Activated CD8-positive, alpha-beta T cell treated with anti-CD3 and anti-CD28 coated beads for 36 hours (primary cell): ENCODE measurements around the gene IFIT5. TPM values are rescaled to one million over a fixed set of nuclear protein-coding genes. Genes with fewer than 3 reads are reported as not detected.

Experiments used
- ATAC-seq: fragments of 200-7000 bp; cut with Tn5 transposase; one replicate; pipeline ENCODE4 v1.10.0; 2021; ENCODE audit warnings: mild to moderate bottlenecking, moderate library complexity
- CTCF ChIA-PET: fragments of 350-600 bp; sonication (Branson Sonifier 250); formaldehyde crosslinking; loops from one replicate; lab custom pipeline; 2021; ENCODE audit warnings: antibody characterized with exemption; lab: Charles Lee
- POLR2A ChIA-PET: fragments of 350-600 bp; sonication (Branson Sonifier 250); formaldehyde crosslinking; loops from one replicate; lab custom pipeline; 2021; ENCODE audit warnings: antibody characterized with exemption; lab: Charles Lee
- DNase-seq: peaks from one replicate; pipeline ENCODE4 v3.0.0-alpha.2; 2020
- H3K27ac Mint-ChIP-seq: one replicate; pipeline ENCODE4 v1.8.0; 2021; ENCODE audit warnings: mild to moderate bottlenecking, mixed read lengths
- H3K27me3 Mint-ChIP-seq: one replicate; pipeline ENCODE4 v1.8.0; 2021; ENCODE audit warnings: mixed read lengths
- H3K36me3 Mint-ChIP-seq: one replicate; pipeline ENCODE4 v1.8.0; 2021; ENCODE audit warnings: low read depth, mixed read lengths
- H3K4me1 Mint-ChIP-seq: one replicate; pipeline ENCODE4 v1.8.0; 2021; ENCODE audit warnings: low read depth, mixed read lengths
- H3K4me3 Mint-ChIP-seq: one replicate; pipeline ENCODE4 v1.8.0; 2021; ENCODE audit warnings: mild to moderate bottlenecking, moderate library complexity, mixed read lengths
- H3K9me3 Mint-ChIP-seq: one replicate; pipeline ENCODE4 v1.8.0; 2021; ENCODE audit warnings: mixed read lengths
- CTCF ChIP-seq: fragments of 200-600 bp; IDR thresholded peaks from one replicate; pipeline ENCODE4 v1.8.0; 2022; ENCODE audit warnings: antibody characterized with exemption, mild to moderate bottlenecking
- intact Hi-C: fragments of 100-400 bp; cut with micrococcal nuclease; formaldehyde crosslinking; loops from one replicate; pipeline ENCODE4 v1.10.0; 2022
- total RNA-seq, 2 experiments: library from RNA; stranded (reverse); gene quantifications; one replicate each; pipeline ENCODE4 v1.2.3, GENCODE V29; 2021

The IFIT5 gene
- total RNA-seq, 2 experiments from 2014 or later: 11.7 to 12.6 TPM

GRCh38 chr10:89371079-89371478, 43.3 kb upstream of the IFIT5 start:
- ChIA-PET POLR2A (no interaction called here), CTCF (interaction anchor here (1.2 kb wide), 1 partner anchor 98 kb away, joined by 3 read pairs; no protein-coding TSS in a partner anchor)
- DNase-seq: no peak
- H3K4me3 Mint-ChIP-seq: no peak overlapping the region
- no peaks in the 10 kb centered on the region for H3K36me3 Mint-ChIP-seq
- peaks cover 4% of the 10 kb centered on the region for H3K4me1 Mint-ChIP-seq
- no peaks in the 10 kb centered on the region for H3K9me3 Mint-ChIP-seq
- intact Hi-C loops: no loop called here
- no peak overlapping the region for H3K27ac Mint-ChIP-seq
- no peak for TF ChIP-seq CTCF
- peaks cover 8% of the 10 kb centered on the region for H3K27me3 Mint-ChIP-seq
- no peak for ATAC-seq

GRCh38 chr10:89371987-89372386, 42.4 kb upstream of the IFIT5 start:
- ChIA-PET POLR2A (no interaction called here), CTCF (interaction anchor here (1.0 kb wide), 1 partner anchor 155 kb away, joined by 3 read pairs; no protein-coding TSS in a partner anchor)
- Mint-ChIP-seq H3K36me3 (no peaks in the 10 kb centered on the region), H3K4me3 (no peak overlapping the region), H3K4me1 (peaks cover 4% of the 10 kb centered on the region), H3K9me3 (no peaks in the 10 kb centered on the region), H3K27ac (no peak overlapping the region), H3K27me3 (peaks cover 8% of the 10 kb centered on the region)
- TF ChIP-seq CTCF: no peak
- intact Hi-C loops: no loop called here
- ATAC-seq: no peak
- DNase-seq: no peak

- no peak for TF ChIP-seq CTCF
- CTCF ChIA-PET: interaction anchor here (1.3 kb wide), 1 partner anchor 15 kb away, joined by 3 read pairs; no protein-coding TSS in a partner anchor
- H3K4me1 Mint-ChIP-seq: no peaks in the 10 kb centered on the region
- intact Hi-C loops: no loop called here
- POLR2A ChIA-PET: no interaction called here
- H3K9me3 Mint-ChIP-seq: no peaks in the 10 kb centered on the region
- no peak overlapping the region for H3K4me3 Mint-ChIP-seq
- ATAC-seq (no peak), DNase-seq (no peak)
- no peak overlapping the region for H3K27ac Mint-ChIP-seq
- H3K27me3 Mint-ChIP-seq: peaks cover 8% of the 10 kb centered on the region
- no peaks in the 10 kb centered on the region for H3K36me3 Mint-ChIP-seq
Measured at GRCh38 chr10:89373916-89374711, 40.3 kb upstream of the IFIT5 start.

- peaks cover 6% of the 10 kb centered on the region for H3K27me3 Mint-ChIP-seq
- no peak overlapping the region for H3K4me3 Mint-ChIP-seq
- H3K36me3 Mint-ChIP-seq: no peaks in the 10 kb centered on the region
- no peak for ATAC-seq
- no peaks in the 10 kb centered on the region for H3K4me1 Mint-ChIP-seq
- no peak for DNase-seq
- intact Hi-C loops: no loop called here
- H3K9me3 Mint-ChIP-seq: no peaks in the 10 kb centered on the region
- no peak overlapping the region for H3K27ac Mint-ChIP-seq
- ChIA-PET POLR2A (no interaction called here), CTCF (interaction anchor here (1.3 kb wide), 1 partner anchor 14 kb away, joined by 3 read pairs; no protein-coding TSS in a partner anchor)
- TF ChIP-seq CTCF: no peak
Measured at GRCh38 chr10:89374713-89375141, 39.6 kb upstream of the IFIT5 start.
